ENCODE measurements around the gene SOS2. TPM values are rescaled to one million over a fixed set of nuclear protein-coding genes. Genes with fewer than 3 reads are reported as not detected.

The SOS2 gene
- total RNA-seq, 1 donor from 2014 or later = 32.0 TPM

DNA sequence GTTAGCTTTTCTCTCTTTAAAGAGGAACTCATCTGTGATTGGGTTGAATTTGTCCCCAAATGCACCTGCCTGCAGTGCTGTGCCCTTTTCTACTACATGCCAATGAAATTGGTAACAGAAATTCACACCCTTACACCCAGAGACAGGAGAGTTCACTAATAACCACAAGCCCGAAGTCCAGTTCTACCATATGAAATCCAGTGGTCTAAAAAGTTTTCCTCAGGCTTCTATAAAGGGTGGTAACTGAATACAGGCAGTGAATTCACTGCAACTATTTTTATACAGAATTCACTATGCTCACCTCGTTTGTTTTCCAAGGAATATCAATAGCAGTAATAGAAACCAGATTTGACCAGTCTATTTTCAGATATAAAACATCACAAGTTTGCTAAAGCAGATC lies 31.5 kb upstream of the SOS2 start:
- TF ChIP-seq, protein P1, sequence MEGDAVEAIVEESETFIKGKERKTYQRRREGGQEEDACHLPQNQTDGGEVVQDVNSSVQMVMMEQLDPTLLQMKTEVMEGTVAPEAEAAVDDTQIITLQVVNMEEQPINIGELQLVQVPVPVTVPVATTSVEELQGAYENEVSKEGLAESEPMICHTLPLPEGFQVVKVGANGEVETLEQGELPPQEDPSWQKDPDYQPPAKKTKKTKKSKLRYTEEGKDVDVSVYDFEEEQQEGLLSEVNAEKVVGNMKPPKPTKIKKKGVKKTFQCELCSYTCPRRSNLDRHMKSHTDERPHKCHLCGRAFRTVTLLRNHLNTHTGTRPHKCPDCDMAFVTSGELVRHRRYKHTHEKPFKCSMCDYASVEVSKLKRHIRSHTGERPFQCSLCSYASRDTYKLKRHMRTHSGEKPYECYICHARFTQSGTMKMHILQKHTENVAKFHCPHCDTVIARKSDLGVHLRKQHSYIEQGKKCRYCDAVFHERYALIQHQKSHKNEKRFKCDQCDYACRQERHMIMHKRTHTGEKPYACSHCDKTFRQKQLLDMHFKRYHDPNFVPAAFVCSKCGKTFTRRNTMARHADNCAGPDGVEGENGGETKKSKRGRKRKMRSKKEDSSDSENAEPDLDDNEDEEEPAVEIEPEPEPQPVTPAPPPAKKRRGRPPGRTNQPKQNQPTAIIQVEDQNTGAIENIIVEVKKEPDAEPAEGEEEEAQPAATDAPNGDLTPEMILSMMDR (IDR thresholded peaks at IDR 0.05) = no peak
- H3K4me1 Mint-ChIP-seq = no peaks in the 10 kb centered on the region
- H3K36me3 Mint-ChIP-seq (ENCODE audit: low read depth) = peaks cover 2% of the 10 kb centered on the region
- H3K9me3 Mint-ChIP-seq = no peaks in the 10 kb centered on the region
- intact Hi-C loops (cut with micrococcal nuclease) = no loop called here
- ATAC-seq (ENCODE audit: low read depth) (no peak), DNase-seq (no peak)
- H3K27ac Mint-ChIP-seq = no peak overlapping the region
- POLR2A ChIA-PET = no interaction called here
- H3K4me3 Mint-ChIP-seq = no peak overlapping the region
- H3K27me3 Mint-ChIP-seq = no peaks in the 10 kb centered on the region
- CTCF ChIA-PET = interaction anchor here (0.6 kb wide), 1 partner anchor 379 kb away, joined by 3 read pairs; no protein-coding TSS in a partner anchor

DNA sequence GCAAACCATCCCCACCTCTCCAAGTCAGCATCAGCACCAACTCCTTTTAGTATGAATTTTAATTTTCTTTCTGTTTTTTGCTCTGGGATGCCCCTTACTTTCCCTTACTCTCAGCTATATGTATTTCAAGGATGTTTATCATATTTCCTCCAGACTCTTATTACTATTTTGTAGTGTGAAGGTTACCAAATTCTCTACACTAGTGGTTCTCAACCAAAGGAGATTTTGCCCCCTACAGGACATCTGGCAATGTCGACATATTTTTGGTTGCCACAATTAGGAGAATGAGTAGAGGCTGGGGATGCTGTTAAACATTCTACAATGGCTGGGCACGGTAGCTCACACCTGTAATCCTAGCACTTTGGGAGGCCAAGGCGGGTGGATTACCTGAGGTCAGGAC lies 29.1 kb upstream of the SOS2 start:
- ChIA-PET POLR2A (no interaction called here), CTCF (interaction anchor here (1.2 kb wide), 1 partner anchor 60 kb away, joined by 3 read pairs; no protein-coding TSS in a partner anchor)
- no peaks in the 10 kb centered on the region for H3K4me1 Mint-ChIP-seq
- H3K4me3 Mint-ChIP-seq = no peak overlapping the region
- H3K36me3 Mint-ChIP-seq (ENCODE audit: low read depth) = peaks cover 2% of the 10 kb centered on the region
- DNase-seq = no peak
- no peaks in the 10 kb centered on the region for H3K27me3 Mint-ChIP-seq
- H3K27ac Mint-ChIP-seq = no peak overlapping the region
- intact Hi-C loops (cut with micrococcal nuclease) = loop anchor here (1.0 kb wide), 3 partner anchors 29 to 626 kb away; partner anchors contain the start of gene SOS2
- H3K9me3 Mint-ChIP-seq = no peaks in the 10 kb centered on the region
- TF ChIP-seq, protein P1 (IDR thresholded peaks at IDR 0.05) = no peak
- peak; percentile 76 for ATAC-seq (ENCODE audit: low read depth)

DNA sequence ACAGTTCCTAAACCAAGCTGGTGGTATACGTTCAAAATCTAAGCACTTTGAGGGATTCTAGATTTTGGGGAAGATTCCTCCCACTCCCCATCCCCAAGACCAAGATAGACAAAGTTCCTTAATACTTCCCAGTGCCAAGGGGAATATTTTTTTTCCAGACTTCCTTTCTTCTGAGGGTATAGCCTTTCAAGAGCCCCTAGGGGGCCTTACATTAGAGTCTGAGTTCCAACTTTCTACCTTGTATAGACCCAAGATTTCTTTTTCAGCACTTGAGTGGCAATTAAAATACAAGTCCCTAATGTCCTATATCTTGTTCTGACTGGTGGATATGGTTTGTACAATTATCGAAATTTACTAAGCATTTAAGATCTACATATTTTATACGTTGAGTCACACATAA lies 28.7 kb upstream of the SOS2 start:
- peaks cover under 1% of the 10 kb centered on the region for H3K36me3 Mint-ChIP-seq (ENCODE audit: low read depth)
- POLR2A ChIA-PET = no interaction called here
- intact Hi-C loops (cut with micrococcal nuclease) = loop anchor here (1.0 kb wide), 3 partner anchors 29 to 626 kb away; partner anchors contain the start of gene SOS2
- CTCF ChIA-PET = interaction anchor here (1.2 kb wide), 1 partner anchor 59 kb away, joined by 3 read pairs; no protein-coding TSS in a partner anchor
- H3K4me1 Mint-ChIP-seq = no peaks in the 10 kb centered on the region
- no peak for ATAC-seq (ENCODE audit: low read depth)
- TF ChIP-seq, protein P1 (IDR thresholded peaks at IDR 0.05) = no peak
- H3K27ac Mint-ChIP-seq = no peak overlapping the region
- H3K4me3 Mint-ChIP-seq = no peak overlapping the region
- H3K9me3 Mint-ChIP-seq = no peaks in the 10 kb centered on the region
- DNase-seq = no peak
- no peaks in the 10 kb centered on the region for H3K27me3 Mint-ChIP-seq

DNA sequence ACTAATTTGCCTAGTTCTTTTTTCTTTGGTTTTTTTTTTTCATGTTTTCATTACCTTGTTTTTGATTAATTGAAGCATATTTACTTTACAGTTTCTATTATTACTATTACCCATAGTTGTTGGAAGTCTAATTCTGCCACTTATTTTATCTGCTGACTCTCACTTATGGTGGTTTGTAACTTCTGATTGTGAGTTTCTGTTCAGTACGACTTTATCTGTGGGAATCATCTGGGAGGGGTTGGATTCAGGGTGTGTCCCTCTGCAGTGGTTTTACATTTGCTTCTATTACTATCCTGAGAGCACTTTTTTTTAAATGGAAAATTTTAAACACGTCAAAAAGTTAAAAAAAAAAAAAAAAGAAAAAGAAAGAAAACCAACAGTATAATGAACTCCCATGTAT lies 26.4 kb upstream of the SOS2 start:
- TF ChIP-seq, protein P1 (IDR thresholded peaks at IDR 0.05) = no peak
- Mint-ChIP-seq H3K9me3 (peaks cover 1% of the 10 kb centered on the region), H3K4me3 (no peak overlapping the region), H3K27me3 (no peaks in the 10 kb centered on the region), H3K4me1 (no peaks in the 10 kb centered on the region), H3K36me3 (ENCODE audit: low read depth) (peaks cover 6% of the 10 kb centered on the region), H3K27ac (no peak overlapping the region)
- DNase-seq = no peak
- POLR2A ChIA-PET = interaction anchor here (0.7 kb wide), 1 partner anchor 29 kb away, joined by 4 read pairs; no protein-coding TSS in a partner anchor
- ATAC-seq (ENCODE audit: low read depth) = no peak
- intact Hi-C loops (cut with micrococcal nuclease) = no loop called here
- CTCF ChIA-PET = no interaction called here

DNA sequence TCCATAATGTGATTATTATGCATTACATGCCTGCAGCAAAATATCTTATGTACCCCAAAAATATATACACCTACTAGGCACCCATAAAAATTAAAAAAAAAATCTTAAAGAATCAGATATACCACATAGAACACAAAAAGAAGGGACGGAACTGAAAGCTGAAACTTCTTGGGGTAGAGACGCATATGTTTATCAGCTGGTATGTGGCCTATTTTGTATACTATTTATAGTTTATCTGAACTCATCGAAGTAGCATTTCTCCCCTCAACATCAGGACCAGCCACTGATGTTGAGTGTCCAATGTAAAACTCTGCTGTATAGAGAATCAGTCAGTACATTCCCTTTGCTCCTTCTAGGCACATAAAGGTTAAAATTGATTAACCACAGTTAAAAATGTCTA lies 22.9 kb upstream of the SOS2 start:
- ChIA-PET POLR2A (no interaction called here), CTCF (no interaction called here)
- Mint-ChIP-seq H3K27me3 (no peaks in the 10 kb centered on the region), H3K4me3 (no peak overlapping the region), H3K27ac (no peak overlapping the region), H3K36me3 (ENCODE audit: low read depth) (peaks cover 18% of the 10 kb centered on the region), H3K4me1 (no peaks in the 10 kb centered on the region), H3K9me3 (peaks cover 7% of the 10 kb centered on the region)
- ATAC-seq (ENCODE audit: low read depth) (no peak), DNase-seq (no peak)
- TF ChIP-seq, protein P1 (IDR thresholded peaks at IDR 0.05) = no peak
- intact Hi-C loops (cut with micrococcal nuclease) = no loop called here

Data from activated B cell treated with CpG ODN at 0.5 μM for 24 hours (primary cell).